HG02840 (cell line): ENCODE measurements around the gene ATG10.
"Not testable (repeated sequence)": the region's sequence is repeated elsewhere in the genome, so short reads cannot be mapped to it uniquely, and the experiment has no call there.

Experiments
- ATAC-seq: cut with Tn5 transposase; IDR thresholded peaks from one replicate; pipeline ENCODE4 v1.9.1; 2021; ENCODE audit warnings: mild to moderate bottlenecking, moderate library complexity, moderate number of reproducible peaks; ENCODE audit not compliant: unreplicated experiment, low FRiP score

ATG10 gene

DNA sequence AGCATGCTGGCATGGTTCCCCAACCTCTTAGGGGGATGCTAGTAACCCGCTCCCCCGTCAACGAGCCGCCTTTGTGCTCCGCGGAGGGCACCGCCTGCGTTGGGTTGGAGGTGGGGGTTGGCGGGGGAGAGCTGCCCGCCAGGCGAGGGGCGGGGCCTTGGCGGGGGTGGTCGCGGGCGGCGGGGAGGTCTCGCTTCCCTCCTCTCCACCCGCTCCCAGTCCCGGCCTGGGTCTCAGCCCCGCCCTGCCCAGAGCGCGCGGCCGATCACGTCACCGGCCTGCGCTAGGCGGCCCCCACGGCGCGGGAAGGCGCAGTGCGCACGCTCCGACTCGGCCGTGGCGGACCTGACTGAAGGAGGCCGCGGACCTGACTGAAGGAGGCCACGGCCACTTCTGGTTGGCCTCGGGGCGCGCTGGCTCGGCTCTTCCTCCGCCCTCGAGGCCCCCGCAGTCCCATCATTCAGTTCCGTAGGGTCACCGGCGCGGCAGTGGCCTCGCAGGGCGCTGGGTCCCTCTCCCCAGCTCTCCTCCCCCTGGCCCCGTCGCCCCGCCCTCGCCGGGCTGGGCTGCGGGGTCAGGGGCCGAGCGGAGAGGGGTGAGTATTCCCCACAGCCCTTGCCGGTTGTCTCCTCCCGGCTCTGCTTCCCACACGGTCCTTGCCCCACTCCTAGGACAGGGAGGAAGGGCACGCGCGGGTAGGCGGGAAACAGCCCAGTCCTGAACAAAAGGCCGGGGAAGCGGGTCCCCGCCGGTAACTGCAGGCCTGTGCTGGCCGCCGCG is at the start of gene ATG10:
Gene ATG10 (plus strand): TSS at position 312 of the 780 bp plus-strand sequence. CDS start 15,548 bp downstream, outside the sequence.
- ATAC-seq: peak; percentile 96

GRCh38 chr5:81922854-81923279 is 49.0 kb upstream of the ATG10 start:
- no peak for ATAC-seq

DNA sequence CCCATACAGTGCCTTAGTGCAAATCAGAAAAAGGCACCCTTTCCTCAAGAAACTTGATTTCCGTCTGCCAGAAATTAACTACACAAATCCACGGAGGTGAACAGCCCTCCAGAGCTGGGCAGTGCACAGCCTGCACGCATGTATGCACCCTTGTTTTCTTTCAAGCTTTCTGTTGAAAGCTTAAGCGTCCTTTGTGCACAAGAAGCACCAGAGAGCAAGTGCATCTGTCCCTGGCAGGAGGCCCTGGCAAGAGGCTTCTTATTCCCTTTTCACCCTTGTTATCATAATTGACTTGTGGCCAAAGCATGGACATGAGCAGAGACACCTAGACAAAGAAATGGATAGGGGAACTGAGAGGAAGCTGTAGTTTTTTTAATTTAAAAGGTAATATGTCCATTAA is 47.4 kb upstream of the ATG10 start:
- no peak for ATAC-seq

- no peak for ATAC-seq
These were observed 46.8 kb upstream of the ATG10 start for GRCh38 chr5:81925009-81925408.

DNA sequence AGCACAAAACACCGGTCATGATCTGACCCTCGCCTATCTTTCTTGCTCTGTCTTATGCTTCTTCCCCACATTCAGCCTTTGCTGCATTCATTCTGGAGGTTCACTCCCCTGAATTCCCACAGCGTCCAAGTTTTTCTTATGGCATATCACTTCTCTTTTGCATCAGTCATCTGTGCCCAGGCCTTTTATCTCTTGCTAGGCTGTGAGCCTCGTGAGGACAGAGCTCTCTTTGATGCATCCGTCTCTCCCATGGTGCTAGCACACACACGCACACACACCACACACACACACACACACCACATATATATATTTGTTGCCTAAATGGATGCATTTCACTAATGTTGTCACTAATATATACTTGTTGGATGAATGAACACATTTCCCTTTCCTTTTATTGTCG is 45.8 kb upstream of the ATG10 start:
- no peak for ATAC-seq

DNA sequence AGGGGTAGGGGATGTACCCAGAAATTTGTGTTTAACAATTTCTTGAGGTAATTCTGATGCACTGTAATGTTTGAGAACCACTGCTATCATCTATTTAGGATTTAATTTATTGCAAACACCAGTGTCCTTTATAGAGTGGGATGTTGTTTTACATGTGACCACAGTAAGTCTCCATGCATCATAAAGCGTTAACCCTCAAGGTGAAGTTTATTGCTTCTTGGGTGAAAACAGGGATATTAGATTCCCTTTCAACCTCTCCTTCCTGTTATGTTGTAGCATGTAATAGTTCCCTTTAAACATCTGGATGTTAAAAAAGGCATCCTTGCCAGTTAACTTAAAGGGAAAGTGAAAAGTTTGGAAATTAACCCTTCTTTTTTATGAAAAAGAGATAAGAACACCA is 35.8 kb upstream of the ATG10 start:
- no peak for ATAC-seq

- ATAC-seq: no peak
These were observed 35.1 kb upstream of the ATG10 start for GRCh38 chr5:81936750-81937149.

- no peak for ATAC-seq
These were observed 29.1 kb upstream of the ATG10 start for GRCh38 chr5:81942746-81943145.

GRCh38 chr5:81948349-81948748 is 23.5 kb upstream of the ATG10 start:
- ATAC-seq: no peak

- no peak for ATAC-seq
These were observed 22.4 kb upstream of the ATG10 start for GRCh38 chr5:81949462-81949861.

DNA sequence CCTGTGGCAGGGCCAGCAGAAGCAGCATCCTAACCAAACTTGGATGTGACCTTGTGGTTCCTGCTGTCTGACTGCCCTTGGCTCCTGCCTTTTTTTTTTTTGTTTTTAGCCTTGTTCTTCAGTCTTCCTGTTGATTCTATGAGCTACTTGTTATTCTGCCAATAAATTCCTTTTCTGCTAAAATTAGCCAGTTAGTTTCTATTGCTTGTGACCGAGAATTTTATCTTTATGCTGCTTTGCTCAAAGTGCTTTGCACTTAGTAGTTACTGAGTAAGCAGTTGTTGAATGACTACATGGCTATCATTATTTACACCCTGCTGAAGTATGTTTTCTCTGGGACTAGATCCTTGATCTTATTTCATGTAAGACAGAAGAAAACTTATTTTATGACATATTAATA is 20.8 kb upstream of the ATG10 start:
- ATAC-seq: no peak

- not testable (repeated sequence) for ATAC-seq
These were observed 17.0 kb upstream of the ATG10 start for GRCh38 chr5:81954796-81955195.

- ATAC-seq: not testable (repeated sequence)
These were observed 13.7 kb upstream of the ATG10 start for GRCh38 chr5:81958129-81958528.

- no peak for ATAC-seq
These were observed 10.0 kb upstream of the ATG10 start for GRCh38 chr5:81961651-81962440.

DNA sequence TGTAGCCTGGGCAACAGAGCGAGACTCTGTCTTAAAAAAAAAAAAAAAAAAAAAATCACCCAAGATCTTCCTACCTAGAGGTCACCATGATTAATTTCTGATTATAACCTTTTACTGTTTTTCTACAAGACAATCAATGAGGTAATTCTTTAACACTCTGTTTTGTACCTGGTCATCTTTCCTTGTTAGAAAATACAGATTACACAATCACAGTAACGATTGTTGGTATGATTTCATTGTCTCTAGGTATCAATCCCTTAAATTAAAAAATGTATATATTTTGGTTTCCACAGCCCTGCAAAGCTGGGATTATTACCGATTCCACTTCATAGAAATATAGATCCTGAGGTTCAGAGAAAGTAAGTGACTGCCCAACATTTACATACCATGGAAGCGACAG is 8.3 kb upstream of the ATG10 start:
- no peak for ATAC-seq

GRCh38 chr5:81965524-81965923 is 6.3 kb upstream of the ATG10 start:
- ATAC-seq: no peak

DNA sequence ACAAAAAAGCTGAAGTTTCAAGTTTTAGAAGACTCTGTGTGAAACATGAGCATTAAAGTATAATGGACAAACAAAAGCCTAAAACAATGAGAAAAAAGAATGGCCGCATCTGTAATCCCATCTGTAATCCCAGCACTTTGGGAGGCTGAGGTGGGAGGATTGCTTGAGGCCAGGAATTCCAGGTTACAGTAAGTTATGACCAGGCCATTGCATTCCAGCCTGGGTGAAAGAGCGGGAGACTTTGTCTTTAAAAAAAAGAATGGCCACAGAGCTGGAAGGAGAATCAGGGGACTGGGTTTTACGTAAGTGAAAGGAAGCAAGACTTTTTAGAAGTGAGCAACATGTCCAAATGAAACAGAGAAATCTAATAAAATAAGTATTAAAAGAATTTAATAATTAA is 2.6 kb upstream of the ATG10 start:
- ATAC-seq: no peak

DNA sequence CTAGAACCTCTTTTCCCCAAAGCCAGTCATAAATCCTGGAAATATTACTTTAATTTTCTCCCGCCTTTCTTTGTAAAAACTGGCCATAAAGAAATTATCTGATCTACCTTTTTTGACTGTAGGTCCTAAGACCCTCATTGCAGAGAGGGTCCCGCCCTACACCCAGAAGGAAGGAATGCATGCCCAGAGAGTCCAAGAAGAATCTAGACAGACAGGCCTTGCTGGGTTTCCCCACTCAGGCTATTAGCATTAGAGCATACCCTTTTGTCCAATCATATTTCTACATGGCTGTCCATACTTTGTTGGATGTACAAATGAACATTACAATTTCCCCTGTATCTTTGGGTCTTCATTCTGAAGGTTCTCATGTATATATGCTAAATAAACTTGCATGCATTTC is 1.9 kb upstream of the ATG10 start:
- no peak for ATAC-seq

- ATAC-seq: no peak
These were observed 612 bp upstream of the ATG10 start for GRCh38 chr5:81971111-81971711.

DNA sequence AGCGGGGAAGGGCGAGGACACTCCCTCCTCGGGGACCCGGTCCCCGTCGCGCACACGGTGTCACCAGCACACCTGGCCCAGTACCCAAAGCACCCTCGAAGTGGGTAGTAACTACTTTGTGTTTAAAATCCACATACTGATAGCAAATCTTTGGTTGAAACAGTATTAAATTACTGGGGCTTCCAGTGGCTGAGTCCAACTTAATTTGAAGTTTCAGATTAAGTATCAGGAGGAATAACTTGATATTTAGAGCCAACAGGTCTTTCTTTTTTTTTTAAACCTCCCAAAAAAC is 615 bp downstream of the ATG10 start:
- peak; percentile 54 for ATAC-seq

- ATAC-seq: no peak
These were observed 8.3 kb downstream of the ATG10 start for GRCh38 chr5:81980160-81980559.
